ENCODE data around the gene ADPRS. TPM values are rescaled to one million over a fixed set of nuclear protein-coding genes. Genes with fewer than 3 reads are reported as not detected.

Gene ADPRS
- total and polyA plus RNA-seq, 2 donors (not counting 3 experiments of a cell fraction or from before 2014, with no cell fraction given): 32.9 to 48.1 TPM

- H3K9me3 ChIP-seq (replicated peaks; ENCODE audit: control insufficient read depth, insufficient read depth, low read length): no peaks in the 10 kb centered on the region
- ChIA-PET POLR2A (interaction anchor here (1.4 kb wide), 1 partner anchor 79 kb away, joined by 4 read pairs; no protein-coding TSS in a partner anchor), CTCF (interaction anchor here (1.3 to 2.9 kb wide), 3 partner anchors 8 to 40 kb away, joined by 5 to 9 read pairs (median 9); partner anchors contain the start of gene TRAPPC3)
- H3K9ac ChIP-seq (replicated peaks; ENCODE audit: extremely low read depth, insufficient read depth, low read length): no peak overlapping the region
- H3K27me3 ChIP-seq (ENCODE audit: control insufficient read depth in 2 of 2, insufficient read depth in 2 of 2, low read length in 2 of 2): no peaks in the 10 kb centered on the region
- intact Hi-C loops (cut with micrococcal nuclease) (no loop called here), dilution Hi-C loops (cut with MboI; ENCODE audit: extremely low pct_ligation_motif_present, low sequenced_read_pairs) (no loop called here)
- H4K20me1 ChIP-seq (replicated peaks; ENCODE audit: control insufficient read depth, extremely low read depth, insufficient read depth, low read length): no peaks in the 10 kb centered on the region
- H3K9me1 ChIP-seq (replicated peaks; ENCODE audit: control insufficient read depth, extremely low read depth, insufficient read depth, low read length): no peaks in the 10 kb centered on the region
- DNase-seq (ENCODE audit: low read depth, low spot score): no peak
- H3K79me2 ChIP-seq (ENCODE audit: control insufficient read depth, insufficient read depth, low read length): no peaks in the 10 kb centered on the region
- no peak overlapping the region for H3K27ac ChIP-seq (ENCODE audit: insufficient read depth, low read depth, low read length)
- TF ChIP-seq GATA2 (IDR thresholded peaks at IDR 0.05; ENCODE audit: insufficient read depth, insufficient read length, low read depth, low read length): no peak
- no peak for TF ChIP-seq MYC (IDR thresholded peaks at IDR 0.05; ENCODE audit: low read depth, low read length)
- no peak for TF ChIP-seq JUN (IDR thresholded peaks at IDR 0.05; ENCODE audit: borderline replicate concordance, insufficient read depth, insufficient read length, low read depth)
- no peak for FAIRE-seq
- no TSS peak for BruUV-seq (replicated peaks)
- no peak overlapping the region for H2AFZ ChIP-seq (ENCODE audit: low read depth, low read length)
- no peaks in the 10 kb centered on the region for H3K36me3 ChIP-seq (ENCODE audit: control insufficient read depth in 2 of 2, extremely low read depth in 1 of 2, insufficient read depth in 2 of 2, low read length in 2 of 2)
- H3K4me3 ChIP-seq (replicated peaks in 1 of 3; ENCODE audit: insufficient read depth in 1 of 3, low read depth in 1 of 3, low read length in 3 of 3): no peak overlapping the region
- no peaks in the 10 kb centered on the region for H3K4me1 ChIP-seq (ENCODE audit: control insufficient read depth, extremely low read depth, insufficient read depth, low read length)
- H3K4me2 ChIP-seq (ENCODE audit: insufficient read depth, low read length): no peak overlapping the region
These were observed 20.5 kb downstream of the ADPRS start for GRCh38 chr1:36109041-36109679.

DNA sequence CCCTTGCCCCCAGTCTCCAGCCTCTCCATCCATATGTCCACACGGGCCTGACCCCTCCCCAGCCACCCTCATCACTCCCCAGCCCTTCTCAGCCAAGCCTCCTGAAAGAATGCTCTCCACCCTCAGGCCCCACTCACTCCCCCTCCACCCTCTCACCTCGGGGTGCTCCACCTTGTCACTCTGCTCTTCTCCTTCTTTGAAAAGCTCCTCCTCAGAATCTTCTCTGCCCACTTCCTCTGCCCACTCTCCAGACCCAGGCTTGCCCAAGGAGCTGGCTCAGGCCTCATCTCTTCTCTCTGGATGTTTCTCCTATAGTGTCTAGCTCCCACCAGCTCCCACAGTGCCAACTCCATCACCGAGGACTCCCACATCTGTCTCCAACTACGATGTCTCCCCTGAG, 22.5 kb downstream of the ADPRS start:
- Histone ChIP-seq H3K79me2 (ENCODE audit: control insufficient read depth, insufficient read depth, low read length) (no peaks in the 10 kb centered on the region), H3K9ac (replicated peaks; ENCODE audit: extremely low read depth, insufficient read depth, low read length) (no peak overlapping the region), H3K27me3 (ENCODE audit: control insufficient read depth in 2 of 2, insufficient read depth in 2 of 2, low read length in 2 of 2) (no peaks in the 10 kb centered on the region), H4K20me1 (replicated peaks; ENCODE audit: control insufficient read depth, extremely low read depth, insufficient read depth, low read length) (no peaks in the 10 kb centered on the region), H3K4me2 (ENCODE audit: insufficient read depth, low read length) (no peak overlapping the region), H3K27ac (ENCODE audit: insufficient read depth, low read depth, low read length) (no peak overlapping the region), H3K4me3 (replicated peaks in 1 of 3; ENCODE audit: insufficient read depth in 1 of 3, low read depth in 1 of 3, low read length in 3 of 3) (no peak overlapping the region), H3K9me1 (replicated peaks; ENCODE audit: control insufficient read depth, extremely low read depth, insufficient read depth, low read length) (no peaks in the 10 kb centered on the region), H3K9me3 (replicated peaks; ENCODE audit: control insufficient read depth, insufficient read depth, low read length) (no peaks in the 10 kb centered on the region), H2AFZ (ENCODE audit: low read depth, low read length) (no peak overlapping the region), H3K36me3 (ENCODE audit: control insufficient read depth in 2 of 2, extremely low read depth in 1 of 2, insufficient read depth in 2 of 2, low read length in 2 of 2) (no peaks in the 10 kb centered on the region), H3K4me1 (ENCODE audit: control insufficient read depth, extremely low read depth, insufficient read depth, low read length) (no peaks in the 10 kb centered on the region)
- no peak for DNase-seq (ENCODE audit: low read depth, low spot score)
- no TSS peak for BruUV-seq (replicated peaks)
- FAIRE-seq: no peak
- ChIA-PET CTCF (interaction anchor here (1.1 kb wide), 2 partner anchors 23 to 175 kb away, joined by 5 to 6 read pairs; no protein-coding TSS in a partner anchor), POLR2A (no interaction called here)
- intact Hi-C loops (cut with micrococcal nuclease) (no loop called here), dilution Hi-C loops (cut with MboI; ENCODE audit: extremely low pct_ligation_motif_present, low sequenced_read_pairs) (no loop called here)
- no peak for TF ChIP-seq JUN (IDR thresholded peaks at IDR 0.05; ENCODE audit: borderline replicate concordance, insufficient read depth, insufficient read length, low read depth)
- TF ChIP-seq CTCF (IDR thresholded peaks at IDR 0.05; ENCODE audit: extremely low read depth in 1 of 2, insufficient read depth in 1 of 2, low read depth in 1 of 2, low read length in 2 of 2): no peak
- TF ChIP-seq, protein P1, sequence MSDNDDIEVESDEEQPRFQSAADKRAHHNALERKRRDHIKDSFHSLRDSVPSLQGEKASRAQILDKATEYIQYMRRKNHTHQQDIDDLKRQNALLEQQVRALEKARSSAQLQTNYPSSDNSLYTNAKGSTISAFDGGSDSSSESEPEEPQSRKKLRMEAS (IDR thresholded peaks at IDR 0.05; ENCODE audit: insufficient read depth, insufficient read length): no peak
- TF ChIP-seq POLR2A (IDR thresholded peaks at IDR 0.05; ENCODE audit: low read depth, low read length): no peak
- no peak for TF ChIP-seq FOS (IDR thresholded peaks at IDR 0.05; ENCODE audit: borderline replicate concordance, insufficient read depth, low read length)
- TF ChIP-seq MYC (IDR thresholded peaks at IDR 0.05; ENCODE audit: low read depth, low read length): no peak
- no peak for TF ChIP-seq EZH2 (IDR thresholded peaks at IDR 0.05; ENCODE audit: borderline replicate concordance, low read depth, low read length, severe bottlenecking)
- TF ChIP-seq POLR2AphosphoS5 (IDR thresholded peaks at IDR 0.05; ENCODE audit: insufficient read depth, low read depth, low read length): no peak
- no peak for TF ChIP-seq GATA2 (IDR thresholded peaks at IDR 0.05; ENCODE audit: insufficient read depth, insufficient read length, low read depth, low read length)

Measured in endothelial cell of umbilical vein (primary cell).